Endometrial microvascular endothelial cells (primary cell): ENCODE data around the gene UNK. TPM values are rescaled to one million over a fixed set of nuclear protein-coding genes. Genes with fewer than 3 reads are reported as not detected.

Experiments
- in situ Hi-C: cut with HindIII; loops from 2 replicates; pipeline ENCODE4 v1.10.0; 2017; ENCODE audit warnings: low sequenced_read_pairs, low pct_unique_long_range_greater_than_20kb; ENCODE audit errors: inconsistent ontology term
- total RNA-seq: library from RNA; depleted of rRNA; stranded (reverse); fragments of >200 nt; gene quantifications from one replicate; pipeline ENCODE4 v1.2.3, GENCODE V29; 2015; ENCODE audit errors: inconsistent ontology term

The UNK gene
- total RNA-seq, 1 donor from 2014 or later: 53.0 TPM

DNA sequence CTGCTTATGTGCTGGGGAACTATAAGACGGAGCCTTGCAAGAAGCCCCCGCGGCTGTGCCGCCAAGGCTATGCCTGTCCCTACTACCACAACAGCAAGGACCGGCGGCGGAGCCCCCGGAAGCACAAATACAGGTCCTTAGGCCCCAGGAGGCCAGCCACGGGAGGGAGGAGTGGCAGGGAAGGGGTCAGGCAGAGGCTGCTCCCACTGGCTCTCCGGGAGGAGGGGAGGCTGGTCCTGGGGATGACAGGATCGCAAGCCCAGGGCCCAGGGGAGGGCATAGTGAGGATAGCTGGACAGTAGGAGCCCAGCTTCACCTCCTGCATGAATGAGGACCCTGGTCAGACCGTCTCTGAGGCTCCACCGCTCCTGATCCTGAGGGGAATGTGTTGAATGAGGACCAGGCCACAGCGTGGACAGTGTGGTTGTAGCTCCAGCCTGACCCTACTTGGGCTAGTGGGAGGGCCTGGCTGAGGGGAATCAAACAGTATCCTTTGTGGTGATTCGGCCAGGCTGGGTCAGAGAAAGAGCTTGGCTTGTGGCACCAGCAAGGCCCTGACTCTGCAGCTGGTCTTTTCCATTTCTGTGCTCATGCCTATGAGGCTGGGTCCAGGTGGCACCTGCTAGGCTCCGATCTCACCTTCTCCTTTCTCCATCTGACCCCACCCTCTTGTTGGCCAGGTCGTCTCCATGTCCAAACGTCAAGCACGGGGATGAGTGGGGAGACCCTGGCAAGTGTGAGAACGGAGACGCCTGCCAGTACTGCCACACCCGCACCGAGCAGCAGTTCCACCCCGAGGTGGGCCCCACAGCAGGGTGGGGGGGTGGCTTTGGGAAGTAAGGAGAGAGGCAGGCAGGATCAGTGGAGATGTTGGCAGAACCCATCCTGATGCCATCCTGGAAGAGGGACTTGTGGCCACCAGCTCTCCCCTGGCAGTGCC lies 28.7 kb downstream of the UNK start:
- in situ Hi-C loops: no loop called here

DNA sequence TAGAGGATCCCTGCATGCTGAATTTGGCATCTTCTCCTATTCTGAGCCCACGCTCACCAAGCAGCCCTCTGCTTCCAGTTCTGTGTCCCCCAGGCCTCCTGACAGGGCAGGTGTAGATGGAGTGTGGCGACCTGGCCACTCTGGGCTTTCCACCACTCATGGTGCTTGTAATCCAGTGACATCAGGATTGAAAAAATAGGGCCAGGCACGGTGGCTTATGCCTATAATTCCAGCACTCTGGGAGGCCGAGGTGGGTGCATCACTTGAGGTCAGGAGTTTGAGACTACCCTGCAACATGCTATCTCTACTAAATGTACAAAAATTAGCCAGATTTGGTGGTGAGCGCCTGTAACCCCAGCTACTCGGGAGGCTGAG lies 29.4 kb downstream of the UNK start:
- in situ Hi-C loops: no loop called here

DNA sequence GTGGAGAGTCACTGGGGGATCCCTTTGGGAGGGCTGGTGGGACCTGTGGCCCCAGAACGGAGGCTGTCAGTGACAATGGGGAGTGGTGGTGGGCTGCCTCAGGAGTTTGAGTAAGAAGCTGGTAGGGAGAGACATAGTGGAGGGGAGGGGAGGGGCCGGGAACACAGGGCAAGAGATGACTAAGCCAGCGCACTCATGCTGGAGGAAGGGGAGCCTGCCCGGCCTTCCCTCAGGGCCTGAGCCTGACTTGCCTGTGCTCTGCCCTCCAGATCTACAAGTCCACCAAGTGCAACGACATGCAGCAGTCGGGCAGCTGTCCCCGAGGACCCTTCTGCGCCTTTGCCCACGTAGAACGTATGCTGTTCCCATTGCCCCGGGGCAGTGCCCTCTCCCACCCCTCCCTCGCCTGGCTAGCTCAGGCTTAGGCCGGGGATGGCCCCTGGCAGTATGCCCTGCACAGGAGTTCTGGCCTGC lies 30.3 kb downstream of the UNK start:
- in situ Hi-C loops: no loop called here

DNA sequence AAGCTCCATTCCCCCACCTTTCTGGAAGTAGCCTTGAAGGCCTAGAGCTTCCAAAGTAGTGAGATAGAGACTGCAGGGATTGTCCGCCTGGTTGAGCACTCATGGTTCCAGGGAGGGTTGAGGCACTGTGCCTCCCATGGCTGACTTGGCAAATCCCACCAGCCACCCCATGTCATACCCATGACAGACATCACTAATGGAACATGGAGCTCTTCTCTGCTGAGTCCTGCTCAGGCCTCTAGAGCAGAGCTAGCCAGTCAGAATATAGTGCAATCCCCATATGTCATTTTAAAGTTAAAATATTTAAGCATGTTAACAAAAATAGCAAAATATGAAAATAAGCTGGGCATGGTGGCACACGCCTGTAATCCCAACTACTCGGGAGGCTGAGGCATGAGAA lies 30.8 kb downstream of the UNK start:
- in situ Hi-C loops: no loop called here

DNA sequence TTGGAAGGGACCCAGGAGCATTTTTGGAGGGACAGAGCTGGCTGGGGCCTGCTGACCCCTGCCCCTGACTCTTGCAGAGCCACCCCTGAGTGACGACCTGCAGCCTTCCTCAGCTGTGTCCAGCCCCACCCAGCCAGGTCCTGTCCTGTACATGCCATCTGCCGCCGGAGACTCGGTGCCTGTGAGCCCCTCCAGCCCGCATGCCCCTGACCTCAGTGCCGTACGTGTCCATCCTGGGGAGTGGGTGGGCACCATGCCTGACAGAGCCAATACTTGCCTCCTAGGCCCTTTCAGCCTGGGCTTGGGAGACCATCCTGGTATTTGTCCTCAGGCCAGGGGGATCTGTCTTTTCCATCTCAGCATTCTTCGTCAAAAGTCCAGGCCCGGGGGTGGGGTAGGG lies 32.1 kb downstream of the UNK start:
- in situ Hi-C loops: no loop called here

DNA sequence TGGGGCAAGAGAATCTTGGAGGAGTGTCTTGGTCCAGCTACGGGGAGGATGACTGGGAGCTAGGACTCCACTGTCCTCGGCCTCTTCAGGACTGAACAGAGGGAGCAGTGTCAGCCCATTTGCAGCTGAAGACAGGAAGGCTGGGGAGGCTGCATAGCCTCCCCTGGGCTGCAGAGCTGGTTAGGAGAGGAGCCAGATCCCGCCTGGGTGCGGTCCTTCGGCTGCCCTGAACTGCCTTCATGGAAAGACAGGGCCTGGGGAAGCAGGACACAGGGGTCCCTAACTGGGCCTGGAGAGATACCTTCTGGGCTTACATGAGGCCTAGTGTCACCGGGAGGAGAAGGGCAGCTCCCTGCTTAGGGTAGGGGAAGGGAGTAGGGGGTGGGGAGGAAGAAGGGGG lies 33.0 kb downstream of the UNK start:
- in situ Hi-C loops: no loop called here

DNA sequence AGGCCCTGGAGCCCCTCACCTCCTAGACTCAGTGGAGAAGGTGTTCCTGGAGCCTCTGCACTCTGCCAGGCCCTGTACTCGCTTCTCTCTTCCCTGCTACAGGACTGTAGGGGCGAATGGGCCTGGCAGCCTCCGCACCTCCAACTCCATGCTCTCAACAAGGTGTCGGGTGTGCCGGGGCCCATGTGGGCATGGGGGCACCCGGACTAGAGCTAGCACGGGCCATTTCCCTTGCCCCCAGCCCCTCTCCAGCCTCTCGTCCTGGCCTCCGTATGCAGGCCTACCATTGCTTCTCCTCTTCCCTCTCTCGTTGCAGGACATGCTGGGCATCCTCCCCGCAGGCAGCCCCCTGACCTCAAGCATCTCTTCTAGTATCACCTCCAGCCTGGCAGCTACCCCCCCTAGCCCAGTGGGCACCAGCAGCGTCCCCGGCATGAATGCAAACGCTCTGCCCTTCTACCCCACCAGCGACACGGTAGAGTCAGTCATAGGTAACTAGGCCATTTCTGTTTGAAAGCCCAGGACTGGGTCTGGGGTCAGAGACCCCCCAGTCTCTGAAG lies 33.8 kb downstream of the UNK start:
- in situ Hi-C loops: no loop called here

DNA sequence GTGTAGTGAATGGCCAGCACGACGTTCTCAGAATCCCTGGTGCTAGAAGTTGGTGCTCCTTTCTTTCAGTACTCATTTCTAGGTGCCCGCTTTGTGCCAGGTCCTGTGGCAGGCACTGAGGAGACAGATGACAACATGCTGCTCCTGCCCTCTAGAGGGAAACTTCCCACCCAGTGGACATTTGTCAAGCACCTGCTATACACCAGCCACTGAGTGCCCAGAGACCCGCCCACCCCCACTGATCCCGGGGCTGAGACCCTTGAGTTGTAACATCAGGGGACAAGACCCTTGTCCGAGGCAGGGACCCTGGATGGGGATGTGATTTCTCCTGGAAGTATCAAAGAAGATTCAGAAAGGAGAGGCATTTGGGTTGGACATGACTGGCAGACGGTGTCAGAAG lies 34.5 kb downstream of the UNK start:
- in situ Hi-C loops: no loop called here

DNA sequence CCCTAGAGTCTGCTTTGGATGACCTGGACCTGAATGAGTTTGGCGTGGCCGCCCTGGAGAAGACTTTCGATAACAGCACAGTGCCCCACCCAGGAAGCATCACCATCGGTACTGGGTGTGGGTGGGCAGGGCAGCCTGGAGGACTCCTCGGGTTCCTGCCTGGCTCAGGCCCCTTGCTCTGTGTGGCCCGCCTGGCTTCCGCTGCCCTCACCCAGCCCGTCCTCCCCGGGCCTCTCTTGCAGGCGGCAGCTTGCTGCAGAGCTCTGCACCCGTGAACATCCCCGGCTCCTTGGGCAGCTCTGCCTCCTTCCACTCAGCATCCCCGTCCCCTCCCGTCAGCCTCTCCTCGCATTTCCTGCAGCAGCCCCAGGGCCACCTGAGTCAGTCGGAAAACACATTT lies 35.1 kb downstream of the UNK start:
- in situ Hi-C loops: no loop called here

DNA sequence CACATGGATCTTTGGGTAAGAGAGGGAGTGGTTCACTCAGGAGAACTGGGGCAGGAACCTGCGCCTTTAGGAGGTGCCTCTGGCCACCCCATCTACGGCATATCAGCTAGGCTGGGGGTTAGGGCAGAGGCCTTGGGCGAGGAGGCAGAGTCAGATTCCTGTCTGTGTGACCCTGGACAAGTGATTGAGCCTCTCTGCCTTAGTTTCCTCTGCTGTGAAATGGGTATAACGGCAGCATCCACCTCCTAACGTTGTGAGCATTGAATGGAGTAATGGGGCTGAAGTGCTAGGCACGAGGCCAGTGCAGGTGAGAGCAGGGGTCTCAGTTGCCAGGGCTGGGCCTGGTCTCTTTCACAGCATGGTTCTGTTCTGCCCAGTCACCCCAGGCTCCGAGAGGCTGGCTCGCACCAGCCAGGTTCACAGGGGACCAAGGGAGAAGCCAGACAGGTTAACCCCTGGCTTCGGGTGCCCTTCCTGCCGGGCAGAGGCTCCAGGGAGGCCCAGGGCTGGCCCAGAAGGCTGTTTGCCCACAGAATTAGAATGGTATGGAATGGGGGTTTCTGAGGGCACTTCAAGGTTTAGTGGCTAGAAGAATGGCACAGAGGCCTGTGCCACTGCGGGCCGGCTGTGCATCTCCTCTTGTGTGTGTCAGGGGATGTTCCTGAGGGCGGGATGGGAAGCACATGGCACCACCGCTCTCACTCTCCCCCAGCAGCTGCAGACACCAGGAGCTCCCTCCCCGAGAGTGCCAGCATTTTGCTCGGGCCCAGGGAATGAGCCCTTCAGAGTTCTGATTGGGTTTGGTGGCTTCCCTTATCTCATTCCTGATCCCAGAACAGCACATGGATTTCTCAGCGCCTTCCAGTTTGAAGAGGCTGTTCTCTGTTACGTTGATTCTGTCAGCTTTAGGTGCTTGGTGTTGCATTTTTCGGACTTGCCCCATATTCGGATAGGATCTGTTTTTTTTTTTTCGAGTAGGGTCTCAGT lies 35.8 kb downstream of the UNK start:
- in situ Hi-C loops: no loop called here

DNA sequence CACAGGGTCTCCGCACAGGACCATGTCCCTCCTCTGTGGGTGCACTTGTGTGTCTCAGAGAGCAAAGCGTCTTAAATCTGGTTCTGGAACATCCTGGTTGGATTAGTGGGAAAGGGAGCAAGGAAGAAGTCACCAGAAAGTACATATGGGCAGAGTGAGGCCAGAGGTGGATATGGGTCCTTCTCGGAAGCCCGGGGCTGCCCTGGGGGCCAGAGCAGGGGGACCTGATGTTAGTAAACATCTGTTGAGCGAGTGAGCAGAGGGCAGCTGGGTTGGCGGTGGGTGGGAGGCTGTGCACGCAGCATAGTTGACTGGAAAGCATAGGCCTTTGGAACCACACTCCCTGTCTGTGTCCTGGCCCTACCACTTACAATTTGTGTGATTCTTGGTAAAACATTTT lies 36.9 kb downstream of the UNK start:
- in situ Hi-C loops: no loop called here

DNA sequence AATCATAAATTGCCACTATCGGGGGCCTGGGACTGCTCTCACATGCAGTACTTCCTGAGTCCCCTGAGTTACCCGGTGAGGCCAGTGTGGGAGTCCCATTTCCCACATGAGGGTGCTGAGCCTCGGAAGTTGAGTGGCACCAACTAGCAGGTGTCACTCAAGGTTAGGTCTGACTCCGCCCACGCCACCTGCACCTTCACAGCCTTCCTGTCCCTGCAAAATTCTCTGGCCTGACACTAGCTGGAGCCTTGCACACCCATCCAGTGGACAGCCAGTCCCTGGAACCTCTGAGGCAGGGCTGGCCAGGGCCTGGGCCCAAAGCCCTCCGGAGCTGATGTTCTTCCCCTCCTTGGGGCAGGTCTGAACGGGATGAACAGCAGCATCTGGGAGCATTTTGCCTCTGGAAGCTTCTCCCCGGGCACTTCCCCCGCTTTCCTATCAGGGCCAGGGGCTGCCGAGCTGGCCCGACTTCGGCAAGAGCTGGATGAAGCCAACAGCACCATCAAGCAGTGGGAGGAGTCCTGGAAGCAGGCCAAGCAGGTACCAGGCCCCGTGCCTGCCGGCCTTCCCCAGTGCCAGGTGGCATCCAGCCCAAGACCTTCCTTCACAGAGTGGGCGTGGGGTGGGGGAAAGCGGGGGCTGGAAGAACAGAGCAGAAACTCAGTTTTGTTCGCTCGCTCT lies 37.7 kb downstream of the UNK start:
- in situ Hi-C loops: no loop called here

DNA sequence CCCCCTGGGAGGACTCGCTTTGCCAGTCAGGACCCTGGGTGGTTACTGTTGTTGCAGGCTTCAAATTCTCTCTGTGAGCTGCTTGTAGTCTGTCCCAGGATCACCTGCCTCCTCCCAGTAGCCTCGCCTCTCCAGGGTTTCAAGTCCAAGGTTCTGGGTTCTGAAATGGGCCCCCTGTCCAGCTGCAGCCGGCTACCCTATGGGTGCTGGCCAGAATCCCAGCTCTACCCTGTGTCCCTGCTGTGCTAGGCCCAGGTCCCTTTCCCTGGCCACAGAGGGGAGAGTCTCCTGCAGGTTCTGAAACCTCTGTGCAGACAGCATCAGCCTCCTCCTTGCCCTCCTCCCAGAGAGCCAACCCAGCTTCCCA lies 38.2 kb downstream of the UNK start:
- in situ Hi-C loops: no loop called here

DNA sequence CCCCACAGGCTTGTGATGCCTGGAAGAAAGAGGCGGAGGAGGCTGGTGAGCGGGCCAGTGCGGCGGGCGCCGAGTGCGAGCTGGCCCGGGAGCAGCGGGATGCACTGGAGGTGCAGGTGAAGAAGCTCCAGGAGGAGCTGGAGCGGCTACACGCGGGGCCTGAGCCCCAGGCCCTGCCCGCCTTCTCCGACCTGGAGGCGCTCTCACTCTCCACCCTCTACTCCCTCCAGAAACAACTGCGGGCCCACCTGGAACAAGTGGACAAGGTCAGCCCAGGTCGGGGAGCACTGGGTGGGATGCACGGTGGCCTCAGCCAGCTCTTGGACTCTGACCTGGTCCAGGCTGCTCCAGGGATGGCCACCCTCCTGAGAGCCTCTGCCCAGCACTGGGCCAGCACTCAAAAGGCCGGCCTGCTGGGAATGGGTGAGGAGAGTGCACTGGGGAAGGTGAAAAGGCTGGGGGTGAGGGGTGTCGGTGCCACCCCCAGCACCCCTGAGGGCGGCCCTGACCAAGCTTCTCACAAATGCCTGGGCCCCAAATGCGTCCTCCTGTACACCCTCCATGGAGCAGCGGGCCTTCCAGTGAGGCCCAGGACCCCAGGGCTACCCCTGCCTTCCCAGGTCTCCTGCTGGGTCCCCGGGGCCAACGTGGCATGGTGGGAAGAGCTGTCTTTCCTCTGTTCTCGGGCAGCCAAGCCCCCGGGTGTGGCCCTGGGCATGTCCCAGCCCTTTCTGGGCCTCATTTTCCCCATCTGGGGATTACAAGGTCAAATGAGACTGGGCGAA lies 38.8 kb downstream of the UNK start:
- in situ Hi-C loops: no loop called here

DNA sequence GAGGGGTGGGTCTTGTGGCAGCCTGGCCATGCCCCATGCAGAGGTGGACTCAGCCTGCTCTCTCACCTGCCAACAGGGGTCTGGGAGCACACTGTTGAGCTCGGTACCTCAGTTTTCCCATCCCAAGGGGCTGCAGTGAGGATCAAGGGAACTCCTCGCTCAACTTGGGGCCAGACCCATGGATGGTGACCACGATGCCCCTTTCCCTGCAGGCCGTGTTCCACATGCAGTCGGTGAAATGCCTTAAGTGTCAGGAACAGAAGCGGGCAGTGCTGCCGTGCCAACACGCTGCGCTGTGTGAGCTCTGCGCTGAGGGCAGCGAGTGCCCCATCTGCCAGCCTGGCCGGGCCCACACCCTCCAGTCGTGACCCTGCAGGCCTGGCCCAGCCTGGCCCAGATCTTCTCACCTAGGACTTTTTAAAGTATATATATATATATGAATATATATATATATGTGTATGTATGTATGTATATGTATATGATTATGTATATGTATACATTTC lies 39.5 kb downstream of the UNK start:
- in situ Hi-C loops: no loop called here

DNA sequence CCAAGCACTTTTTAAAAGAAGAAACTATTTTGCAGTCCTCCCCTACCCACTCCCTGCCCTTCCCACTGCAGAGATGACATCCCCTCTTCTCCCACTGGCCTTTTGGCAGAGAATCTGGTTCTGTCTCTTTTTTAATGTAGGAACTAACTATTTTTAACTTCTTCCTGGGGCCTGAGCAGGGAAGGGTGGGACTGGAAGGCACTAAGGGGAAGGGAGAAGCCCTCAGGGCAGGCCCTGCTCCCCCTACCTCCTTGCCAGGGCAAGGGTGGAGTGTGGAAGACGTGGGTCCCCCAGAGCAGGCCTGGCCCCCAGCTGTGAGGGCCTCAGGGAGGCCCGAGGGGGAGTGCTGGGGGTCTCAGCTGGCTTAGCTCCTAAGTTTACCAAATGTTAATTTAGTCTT lies 40.1 kb downstream of the UNK start:
- in situ Hi-C loops: no loop called here

DNA sequence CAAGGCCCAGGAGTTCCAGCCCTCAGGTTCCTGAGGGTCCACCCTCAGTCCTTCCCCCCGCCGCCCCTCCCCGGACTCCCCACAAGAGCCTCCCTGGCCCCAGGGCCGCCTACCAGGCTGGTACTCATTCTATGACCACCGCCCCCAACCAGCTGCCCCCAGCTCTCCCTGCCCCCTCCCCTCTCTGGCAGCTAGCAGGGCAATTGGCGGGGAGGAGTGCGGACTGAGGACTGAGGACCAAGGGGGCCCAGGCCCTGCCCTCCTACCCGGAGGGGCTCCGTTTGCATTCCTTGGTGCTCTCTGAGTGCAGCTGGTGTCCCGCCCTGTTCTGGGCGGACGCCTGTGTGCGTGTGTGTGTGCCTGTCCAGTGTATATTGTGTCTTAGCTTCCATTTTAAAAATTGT lies 40.5 kb downstream of the UNK start:
- in situ Hi-C loops: no loop called here

DNA sequence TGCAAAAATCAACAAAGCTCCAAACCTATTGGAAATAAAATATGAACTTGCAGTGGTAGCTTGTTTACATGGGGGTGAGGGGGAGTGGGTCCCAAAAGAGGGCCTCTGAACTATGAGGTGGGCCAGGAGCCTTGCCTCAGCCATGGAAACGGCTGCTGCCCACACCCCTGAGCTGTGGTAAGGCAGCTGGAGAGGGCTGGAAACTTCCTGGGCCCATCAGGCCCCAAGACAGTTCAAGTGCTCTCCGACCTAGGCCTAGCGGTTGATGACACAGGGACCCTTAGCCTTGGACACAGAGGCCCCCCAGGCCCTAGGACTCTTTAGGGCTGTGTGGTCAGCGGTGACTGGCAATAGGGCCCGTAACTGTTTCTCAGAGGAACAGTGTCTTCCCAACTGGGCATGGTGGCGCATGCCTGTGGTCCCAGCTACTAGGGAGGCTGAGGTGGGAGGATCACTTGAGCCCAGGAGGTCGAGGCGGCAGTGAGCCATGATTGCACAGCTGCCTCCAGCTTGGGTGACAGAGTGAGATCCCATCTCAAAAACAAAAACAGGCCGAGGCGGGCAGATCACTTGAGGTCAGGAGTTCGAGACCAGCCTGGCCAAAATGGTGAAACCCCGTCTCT lies 41.3 kb downstream of the UNK start:
- in situ Hi-C loops: no loop called here
